ENCODE data around the gene SCN2B.

SCN2B gene

DNA sequence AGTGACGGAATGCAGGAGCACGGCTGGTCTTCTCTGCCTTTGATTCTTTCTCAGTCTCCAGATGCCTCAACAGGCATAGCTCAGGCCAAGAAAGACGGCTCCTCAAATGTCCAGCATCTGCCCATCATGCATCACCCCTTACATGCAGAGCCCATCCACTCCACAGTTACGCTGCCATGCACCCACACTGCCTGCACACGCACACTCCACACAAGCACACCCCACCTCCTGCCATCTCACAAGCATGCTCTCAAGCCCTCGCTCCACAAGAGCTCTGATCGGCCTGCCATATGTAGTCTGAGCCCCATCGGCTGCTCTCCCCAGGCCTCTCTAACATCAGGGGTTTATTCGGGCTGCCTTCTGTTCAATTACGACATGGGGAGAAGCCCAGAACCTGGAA is 42.6 kb downstream of the SCN2B start:
- DNase-seq = no peak

DNA sequence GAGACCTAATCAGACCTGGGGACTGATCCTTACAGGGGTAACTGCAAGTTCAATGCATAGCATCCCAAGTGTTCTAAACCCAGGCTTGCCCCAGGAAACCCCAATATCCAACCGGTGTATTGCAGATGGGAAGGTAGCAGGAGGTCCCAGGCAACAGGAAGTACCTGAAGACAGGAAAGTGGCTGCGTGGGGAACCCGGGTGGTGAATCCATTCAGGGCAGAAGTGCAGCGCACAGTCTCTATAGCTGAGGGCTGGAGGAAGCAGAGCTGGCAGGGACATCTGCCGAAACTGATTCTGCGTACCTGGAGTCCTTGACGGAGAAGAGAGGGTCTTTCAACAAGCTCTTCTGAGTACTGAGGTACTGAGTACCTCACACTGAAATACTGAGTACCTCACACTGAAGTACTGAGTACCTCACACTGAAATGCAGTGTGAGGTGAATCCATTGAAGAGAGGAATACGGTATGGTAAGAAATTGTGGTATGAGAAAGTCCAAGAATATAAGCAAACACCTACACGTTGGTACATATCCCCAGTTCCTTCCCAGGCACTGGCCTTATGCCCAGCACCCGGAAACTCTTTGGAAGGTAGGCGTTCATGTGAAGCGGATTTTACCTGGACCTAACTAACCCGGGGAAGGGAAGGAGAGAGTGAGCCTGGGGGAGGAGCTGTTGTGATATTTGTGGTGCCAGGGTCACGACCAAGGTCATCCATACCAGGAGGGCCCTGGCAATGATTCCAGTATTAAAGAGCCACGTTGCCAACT is 43.9 kb downstream of the SCN2B start:
- TF ChIP-seq POLR2A (IDR thresholded peaks at IDR 0.05; ENCODE audit: low read length) (no peak), GATA1 (IDR thresholded peaks at IDR 0.05; ENCODE audit: low read depth, low read length) (no peak)
- DNase-seq = no peak

More for the DNA sequence above, 42.6 kb downstream of the SCN2B start:
- TF ChIP-seq GATA1 (IDR thresholded peaks at IDR 0.05; ENCODE audit: low read depth, low read length) (no peak), POLR2A (IDR thresholded peaks at IDR 0.05; ENCODE audit: low read length) (no peak)

DNA sequence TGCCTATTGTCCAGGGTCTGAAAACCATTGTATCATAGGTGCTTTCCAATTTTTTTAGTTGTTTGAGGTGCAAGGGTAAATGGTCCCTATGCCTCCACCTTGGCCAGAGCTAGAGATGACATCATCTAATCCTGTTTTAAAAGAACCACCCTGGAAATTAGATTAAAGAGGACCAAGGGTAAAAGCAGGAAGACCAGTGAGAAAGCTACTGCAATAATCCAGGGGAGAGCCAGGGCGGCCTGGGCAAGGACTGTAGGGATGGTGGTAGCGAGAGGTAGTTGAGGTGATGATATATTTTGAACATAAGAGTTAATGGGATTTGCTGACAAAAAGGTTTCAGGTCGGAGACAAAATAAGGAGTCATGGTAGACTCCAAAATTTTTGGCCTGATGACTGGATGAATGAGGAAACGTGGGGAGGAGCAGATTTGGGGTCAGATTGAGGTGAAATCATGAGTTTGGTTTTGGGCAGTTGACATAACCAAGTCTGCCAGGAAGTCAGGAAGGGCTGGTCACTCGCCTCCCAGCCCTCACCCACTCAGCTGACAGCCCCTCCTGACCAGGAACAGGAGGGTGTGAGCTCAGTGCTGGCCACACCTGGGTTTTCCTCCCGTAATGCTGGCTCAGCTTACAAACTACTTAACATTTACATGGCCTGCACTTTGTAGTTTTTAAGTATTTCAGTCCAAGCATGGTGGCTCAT is 46.8 kb downstream of the SCN2B start:
- no peak for DNase-seq
- TF ChIP-seq GATA1 (IDR thresholded peaks at IDR 0.05; ENCODE audit: low read depth, low read length) (no peak), POLR2A (IDR thresholded peaks at IDR 0.05; ENCODE audit: low read length) (no peak)

DNA sequence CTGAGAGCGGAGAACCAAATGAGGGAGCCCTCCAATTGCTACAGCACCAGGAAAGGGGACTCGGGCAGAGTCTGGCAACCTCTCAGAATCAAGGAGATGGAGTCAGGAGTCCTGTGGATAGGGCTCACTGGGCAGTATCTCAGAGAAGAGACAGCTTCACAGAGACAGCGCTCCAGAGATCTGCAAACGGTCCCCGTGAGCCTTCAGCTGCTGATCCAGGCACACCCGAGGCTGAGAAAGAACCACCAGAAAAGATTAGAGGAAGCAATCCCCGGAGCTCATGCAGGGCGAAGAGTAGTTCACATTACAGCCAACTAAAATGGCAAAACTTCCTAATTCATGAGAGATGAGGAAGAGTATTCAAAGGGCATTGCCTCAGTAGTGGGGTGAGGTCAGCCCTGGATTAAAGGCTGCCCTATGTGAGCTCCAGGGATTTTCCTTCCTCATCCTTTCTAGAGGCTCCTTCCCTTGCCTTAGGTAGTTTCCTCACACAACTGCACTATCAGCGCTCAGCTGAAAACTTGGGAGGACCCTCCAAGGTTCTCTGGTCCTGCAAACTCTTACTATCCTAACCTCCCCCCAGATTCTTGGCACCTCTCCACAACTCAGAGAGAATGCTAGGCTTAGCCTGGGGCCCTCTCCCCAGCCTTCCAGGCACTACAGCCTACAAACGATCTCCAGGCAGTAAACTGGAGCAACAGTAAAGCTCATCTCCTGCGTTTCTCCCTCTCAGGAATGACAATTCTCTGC is 47.5 kb downstream of the SCN2B start:
- TF ChIP-seq POLR2A (IDR thresholded peaks at IDR 0.05; ENCODE audit: low read length) = no peak
- no peak for TF ChIP-seq GATA1 (IDR thresholded peaks at IDR 0.05; ENCODE audit: low read depth, low read length)
- no peak for DNase-seq

DNA sequence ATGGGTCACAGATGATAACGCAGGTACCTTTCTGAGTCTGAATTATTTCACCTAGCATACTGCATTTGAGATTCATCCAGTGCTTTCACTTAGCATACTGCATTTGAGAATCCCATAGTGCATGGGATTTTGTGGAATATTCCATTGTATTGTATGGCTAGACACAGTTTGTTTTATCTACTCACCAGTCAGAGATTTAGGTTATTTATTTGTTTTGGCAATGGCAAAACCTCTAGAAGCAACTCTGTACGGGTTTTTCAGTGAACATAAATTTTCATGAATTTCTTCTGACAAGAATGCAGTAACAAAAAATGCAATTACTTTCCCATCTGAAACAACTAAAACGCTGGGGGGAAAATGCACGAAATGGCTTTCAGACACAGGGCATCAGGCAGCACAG is 48.1 kb downstream of the SCN2B start:
- TF ChIP-seq GATA1 (IDR thresholded peaks at IDR 0.05; ENCODE audit: low read depth, low read length) = no peak
- no peak for TF ChIP-seq POLR2A (IDR thresholded peaks at IDR 0.05; ENCODE audit: low read length)
- DNase-seq = no peak

DNA sequence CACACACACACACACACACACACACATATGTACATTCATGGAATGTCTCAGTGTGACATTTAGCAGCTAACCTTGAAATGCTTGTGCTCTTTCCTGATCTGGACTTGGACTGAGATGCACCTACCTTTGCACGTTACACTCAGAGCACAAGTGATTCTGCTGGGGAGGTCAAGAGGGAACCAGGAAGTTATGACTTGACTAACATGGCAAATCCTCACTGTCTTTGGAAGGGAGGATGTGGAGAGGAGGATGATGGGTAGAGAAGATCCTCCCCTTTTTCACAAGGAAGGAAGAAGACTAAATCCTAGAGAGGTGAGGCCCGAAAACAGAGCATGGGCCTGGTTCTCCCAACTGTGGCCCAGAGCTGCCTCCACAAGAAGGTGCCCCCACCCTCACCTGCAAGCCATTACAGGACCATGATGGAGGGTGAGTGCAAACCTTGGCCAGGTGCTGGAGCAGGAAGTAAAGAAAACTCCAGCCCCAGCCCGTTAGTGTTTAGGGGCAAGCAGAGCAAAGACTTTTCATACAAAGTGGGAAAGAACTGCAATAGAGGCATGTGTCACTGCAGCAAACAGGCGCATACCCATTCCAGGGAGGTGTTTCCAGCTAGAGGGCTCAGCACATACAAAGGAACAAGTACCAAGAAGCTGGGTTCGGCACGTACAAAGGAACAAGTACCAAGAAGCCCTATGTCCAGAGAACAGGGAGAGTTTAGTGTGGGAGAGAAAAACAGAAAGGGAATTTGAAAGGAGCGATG is 50.2 kb downstream of the SCN2B start:
- TF ChIP-seq POLR2A (IDR thresholded peaks at IDR 0.05; ENCODE audit: low read length) = no peak
- TF ChIP-seq GATA1 (IDR thresholded peaks at IDR 0.05; ENCODE audit: low read depth, low read length) = no peak
- DNase-seq = no peak

DNA sequence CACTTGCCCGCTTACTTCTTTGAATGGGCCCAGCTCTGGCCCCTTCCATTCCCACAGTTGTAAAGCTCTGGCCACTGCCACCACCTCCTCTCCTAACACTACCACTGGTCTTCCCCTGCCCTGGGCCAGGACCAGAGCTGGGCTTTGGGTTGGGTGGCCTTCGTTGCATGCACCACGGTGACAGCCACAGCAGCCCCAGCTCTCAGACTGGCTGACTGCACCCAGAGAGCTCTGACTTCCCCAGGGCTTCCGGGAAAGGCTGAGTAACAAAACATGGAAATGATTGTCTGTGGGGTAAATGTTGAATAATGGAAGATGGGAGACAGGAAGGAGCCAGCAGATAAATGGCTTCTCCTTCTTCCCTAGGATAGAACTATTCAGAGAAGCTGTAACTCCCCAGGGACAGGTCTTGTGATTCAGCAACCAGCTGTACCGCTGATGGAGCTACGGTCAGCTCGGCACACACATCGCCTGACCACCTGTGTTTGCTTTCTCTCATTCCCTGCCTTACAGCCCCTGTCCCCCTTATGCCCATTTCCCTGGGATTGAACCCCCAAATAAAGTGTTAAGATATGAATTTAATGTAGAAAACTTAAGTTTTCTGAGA is 51.4 kb downstream of the SCN2B start:
- TF ChIP-seq POLR2A (IDR thresholded peaks at IDR 0.05; ENCODE audit: low read length) (no peak), GATA1 (IDR thresholded peaks at IDR 0.05; ENCODE audit: low read depth, low read length) (no peak)
- DNase-seq = no peak

DNA sequence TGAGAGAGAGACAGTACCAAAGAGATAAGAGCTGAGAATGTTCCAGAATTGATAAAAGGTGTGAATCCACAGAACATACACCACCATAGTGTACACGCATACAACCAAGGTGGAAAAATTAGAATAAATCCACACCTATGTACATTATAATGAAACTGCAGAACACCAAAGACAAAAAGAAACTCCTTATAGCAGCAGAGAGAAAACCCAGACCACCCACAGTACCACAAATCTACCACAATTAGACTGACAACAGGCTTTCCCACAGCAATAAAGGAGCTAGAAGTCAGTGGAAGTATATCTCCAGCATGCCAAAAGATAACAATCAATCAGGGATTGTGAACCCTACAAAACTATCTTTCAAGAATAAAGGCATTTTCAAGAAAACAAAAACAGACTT is 55.6 kb downstream of the SCN2B start:
- no peak for DNase-seq
- no peak for TF ChIP-seq POLR2A (IDR thresholded peaks at IDR 0.05; ENCODE audit: low read length)
- TF ChIP-seq GATA1 (IDR thresholded peaks at IDR 0.05; ENCODE audit: low read depth, low read length) = no peak

DNA sequence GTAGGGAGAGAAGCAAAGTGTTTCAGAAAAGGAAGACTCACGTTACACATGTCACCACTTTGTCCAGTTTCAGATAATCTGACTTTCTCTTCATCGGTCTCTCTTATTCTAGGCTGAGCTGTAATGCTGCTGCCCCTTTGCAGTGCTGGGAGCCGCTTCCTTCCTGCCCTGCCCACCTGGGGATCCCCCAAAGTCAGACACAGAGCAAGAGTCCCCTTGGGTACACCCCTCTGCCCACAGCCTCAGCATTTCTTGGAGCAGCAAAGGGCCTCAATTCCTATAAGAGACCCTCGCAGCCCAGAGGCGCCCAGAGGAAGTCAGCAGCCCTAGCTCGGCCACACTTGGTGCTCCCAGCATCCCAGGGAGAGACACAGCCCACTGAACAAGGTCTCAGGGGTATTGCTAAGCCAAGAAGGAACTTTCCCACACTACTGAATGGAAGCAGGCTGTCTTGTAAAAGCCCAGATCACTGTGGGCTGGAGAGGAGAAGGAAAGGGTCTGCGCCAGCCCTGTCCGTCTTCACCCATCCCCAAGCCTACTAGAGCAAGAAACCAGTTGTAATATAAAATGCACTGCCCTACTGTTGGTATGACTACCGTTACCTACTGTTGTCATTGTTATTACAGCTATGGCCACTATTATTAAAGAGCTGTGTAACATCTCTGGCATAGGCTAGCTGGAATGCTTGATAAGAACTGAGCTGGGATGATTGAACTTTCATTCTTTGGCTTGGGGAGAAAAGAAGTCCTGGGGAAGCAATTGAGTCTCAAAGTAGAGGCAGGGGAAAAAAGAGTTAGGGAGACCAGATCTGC is 58.4 kb downstream of the SCN2B start:
- TF ChIP-seq GATA1 (IDR thresholded peaks at IDR 0.05; ENCODE audit: low read depth, low read length) = no peak
- TF ChIP-seq POLR2A (IDR thresholded peaks at IDR 0.05; ENCODE audit: low read length) = no peak
- DNase-seq = no peak

DNA sequence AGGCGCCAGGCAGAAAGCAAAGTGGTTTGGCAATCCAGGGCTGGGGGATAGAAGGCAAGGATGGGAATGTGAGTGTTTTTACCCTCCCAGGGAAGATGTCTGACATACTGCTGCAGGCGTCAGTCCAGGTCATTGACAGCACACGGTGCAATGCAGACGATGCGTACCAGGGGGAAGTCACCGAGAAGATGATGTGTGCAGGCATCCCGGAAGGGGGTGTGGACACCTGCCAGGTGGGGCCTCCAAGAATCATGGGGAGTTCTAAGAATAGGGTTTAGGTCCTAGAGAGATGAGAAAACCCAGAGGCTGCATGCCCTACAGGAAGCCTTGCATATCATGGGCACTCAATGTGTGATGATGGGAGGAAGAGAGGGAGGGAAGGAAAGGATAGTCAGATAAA is 61.4 kb downstream of the SCN2B start:
- TF ChIP-seq GATA1 (IDR thresholded peaks at IDR 0.05; ENCODE audit: low read depth, low read length) (no peak), POLR2A (IDR thresholded peaks at IDR 0.05; ENCODE audit: low read length) (no peak)
- DNase-seq = no peak

DNA sequence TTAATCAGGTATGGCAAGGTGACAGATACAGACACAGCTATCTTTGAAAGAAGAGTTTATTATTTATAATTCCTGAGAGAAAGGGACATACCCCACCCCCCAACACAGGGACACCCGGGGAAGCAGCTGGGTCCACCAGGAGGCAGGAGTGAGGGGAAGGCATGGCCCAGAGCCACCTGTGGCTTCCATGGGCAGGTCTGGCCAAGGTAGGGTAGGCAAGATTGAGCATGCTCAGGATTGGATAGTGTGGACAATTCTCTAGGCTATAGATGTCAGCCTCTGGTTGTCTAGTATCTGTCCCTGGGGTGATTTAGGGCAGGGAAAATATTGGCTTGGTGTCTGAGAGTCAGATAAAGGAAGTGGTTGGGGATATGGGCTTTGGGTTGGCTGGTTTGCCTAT is 62.2 kb downstream of the SCN2B start:
- no peak for DNase-seq
- TF ChIP-seq GATA1 (IDR thresholded peaks at IDR 0.05; ENCODE audit: low read depth, low read length) (no peak), POLR2A (IDR thresholded peaks at IDR 0.05; ENCODE audit: low read length) (no peak)

DNA sequence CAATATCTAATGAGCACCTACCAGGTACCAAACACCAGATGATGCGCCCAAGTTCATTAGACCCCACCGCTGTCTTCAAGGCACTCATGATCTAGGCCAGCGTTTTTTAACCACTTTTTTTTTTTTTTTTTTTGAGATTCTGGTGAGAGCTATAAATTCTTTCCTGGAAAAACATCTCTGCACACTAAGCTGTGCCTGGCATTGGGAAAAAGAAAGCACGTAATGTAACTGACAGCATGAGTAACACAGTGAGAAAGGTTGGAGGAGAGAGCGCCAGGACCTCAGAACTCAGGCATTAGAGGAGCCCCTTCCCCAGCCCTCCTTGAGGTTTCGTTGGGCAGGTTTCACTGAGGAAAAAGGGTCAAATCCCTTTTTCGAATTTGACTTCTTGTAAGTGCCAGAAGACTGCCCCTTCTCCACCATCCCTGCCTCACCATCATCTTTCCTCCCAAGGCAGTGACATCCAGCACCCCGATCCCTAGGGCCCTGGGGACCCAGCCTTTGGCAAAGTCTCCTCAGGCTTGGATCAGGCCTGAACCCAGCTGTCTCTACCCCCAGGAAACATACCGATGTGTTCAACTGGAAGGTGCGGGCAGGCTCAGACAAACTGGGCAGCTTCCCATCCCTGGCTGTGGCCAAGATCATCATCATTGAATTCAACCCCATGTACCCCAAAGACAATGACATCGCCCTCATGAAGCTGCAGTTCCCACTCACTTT is 63.6 kb downstream of the SCN2B start:
- no peak for DNase-seq
- TF ChIP-seq POLR2A (IDR thresholded peaks at IDR 0.05; ENCODE audit: low read length) = no peak
- no peak for TF ChIP-seq GATA1 (IDR thresholded peaks at IDR 0.05; ENCODE audit: low read depth, low read length)
